ENCODE measurements around the gene NIPBL. TPM values are rescaled to one million over a fixed set of nuclear protein-coding genes. Genes with fewer than 3 reads are reported as not detected.

Gene NIPBL, protein sequence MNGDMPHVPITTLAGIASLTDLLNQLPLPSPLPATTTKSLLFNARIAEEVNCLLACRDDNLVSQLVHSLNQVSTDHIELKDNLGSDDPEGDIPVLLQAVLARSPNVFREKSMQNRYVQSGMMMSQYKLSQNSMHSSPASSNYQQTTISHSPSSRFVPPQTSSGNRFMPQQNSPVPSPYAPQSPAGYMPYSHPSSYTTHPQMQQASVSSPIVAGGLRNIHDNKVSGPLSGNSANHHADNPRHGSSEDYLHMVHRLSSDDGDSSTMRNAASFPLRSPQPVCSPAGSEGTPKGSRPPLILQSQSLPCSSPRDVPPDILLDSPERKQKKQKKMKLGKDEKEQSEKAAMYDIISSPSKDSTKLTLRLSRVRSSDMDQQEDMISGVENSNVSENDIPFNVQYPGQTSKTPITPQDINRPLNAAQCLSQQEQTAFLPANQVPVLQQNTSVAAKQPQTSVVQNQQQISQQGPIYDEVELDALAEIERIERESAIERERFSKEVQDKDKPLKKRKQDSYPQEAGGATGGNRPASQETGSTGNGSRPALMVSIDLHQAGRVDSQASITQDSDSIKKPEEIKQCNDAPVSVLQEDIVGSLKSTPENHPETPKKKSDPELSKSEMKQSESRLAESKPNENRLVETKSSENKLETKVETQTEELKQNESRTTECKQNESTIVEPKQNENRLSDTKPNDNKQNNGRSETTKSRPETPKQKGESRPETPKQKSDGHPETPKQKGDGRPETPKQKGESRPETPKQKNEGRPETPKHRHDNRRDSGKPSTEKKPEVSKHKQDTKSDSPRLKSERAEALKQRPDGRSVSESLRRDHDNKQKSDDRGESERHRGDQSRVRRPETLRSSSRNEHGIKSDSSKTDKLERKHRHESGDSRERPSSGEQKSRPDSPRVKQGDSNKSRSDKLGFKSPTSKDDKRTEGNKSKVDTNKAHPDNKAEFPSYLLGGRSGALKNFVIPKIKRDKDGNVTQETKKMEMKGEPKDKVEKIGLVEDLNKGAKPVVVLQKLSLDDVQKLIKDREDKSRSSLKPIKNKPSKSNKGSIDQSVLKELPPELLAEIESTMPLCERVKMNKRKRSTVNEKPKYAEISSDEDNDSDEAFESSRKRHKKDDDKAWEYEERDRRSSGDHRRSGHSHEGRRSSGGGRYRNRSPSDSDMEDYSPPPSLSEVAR (N-terminal part only)
- 16.5 and 17.2 TPM in 2 replicates for total RNA-seq (2014; rRNA removed; shearing (Covaris generic))

DNA sequence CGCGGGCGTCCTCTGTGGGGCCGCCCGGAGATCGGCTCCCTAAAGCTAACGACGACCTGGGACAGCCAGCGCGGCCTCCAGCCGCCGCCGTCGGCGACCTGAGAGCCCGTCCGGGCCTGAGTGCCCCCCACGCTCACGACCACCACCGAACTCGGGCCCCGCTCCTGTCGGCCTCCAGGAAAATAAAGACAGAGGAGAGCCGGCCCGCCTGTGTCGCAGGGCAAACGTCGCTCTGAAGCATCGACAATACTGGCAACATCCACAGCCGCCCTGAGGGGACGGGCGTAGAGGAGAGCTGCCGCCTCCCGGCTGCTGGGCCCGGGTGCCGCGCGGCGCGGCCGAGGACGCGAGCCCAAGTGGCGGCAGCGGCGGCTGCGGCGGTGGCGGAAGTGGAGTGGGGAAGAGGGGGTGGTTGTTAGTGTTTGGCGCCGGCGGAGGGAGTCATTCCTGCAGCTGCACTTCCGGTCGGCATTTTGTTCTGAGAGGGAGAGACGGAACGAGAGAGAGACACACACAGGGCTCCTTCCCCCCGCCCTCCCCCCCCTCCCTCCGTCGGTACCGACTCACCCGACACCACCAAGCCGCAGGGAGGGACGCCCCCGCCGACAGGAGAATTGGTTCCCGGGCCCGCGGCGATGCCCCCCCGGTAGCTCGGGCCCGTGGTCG lies at the start of gene NIPBL:
Gene NIPBL (plus strand): TSS at position 471 of the 666 bp plus-strand sequence. CDS start 76,928 bp downstream, outside the sequence.

